Transverse colon (tissue), 4 donors: ENCODE measurements around the gene GPR37L1. TPM values are rescaled to one million over a fixed set of nuclear protein-coding genes. Genes with fewer than 3 reads are reported as not detected.
A peak's percentile ranks its signal among the peaks of the same experiment; 100 is the strongest.

Experiments used
- DNase-seq: peaks from one replicate; pipeline ENCODE4 v3.0.0-alpha.2; 2019
- H3K27ac ChIP-seq, 4 donors: fragments of 200-600 bp; sonication (generic); 2 replicates each; pipeline ENCODE4 v1.5.1; 2016 to 2018; ENCODE audit warnings: inconsistent platforms in 4 of 4
- H3K27me3 ChIP-seq: fragments of 200-600 bp; sonication (generic); 2 replicates; pipeline ENCODE4 v1.5.1; 2017; ENCODE audit warnings: inconsistent platforms
- H3K36me3 ChIP-seq, 4 donors: fragments of 200-600 bp; sonication (generic); 2 replicates each; pipeline ENCODE4 v1.5.1; 2017 to 2019; ENCODE audit warnings: inconsistent platforms in 4 of 4
- H3K4me1 ChIP-seq, 4 donors: fragments of 200-600 bp; sonication (generic); 2 replicates each; pipeline ENCODE4 v1.5.1; 2017 to 2020; ENCODE audit warnings: inconsistent platforms in 4 of 4
- H3K4me3 ChIP-seq, 4 donors: fragments of 200-600 bp; sonication (generic); 1 replicate in 1 of 4; 2 replicates in 3 of 4; pipeline versions ENCODE4 v1.5.1 to v1.6.1; 2017 to 2019; ENCODE audit warnings: inconsistent platforms in 4 of 4
- H3K9me3 ChIP-seq, 2 donors: fragments of 200-600 bp; sonication (generic); 2 replicates each; pipeline ENCODE4 v1.5.1; 2017 to 2019; ENCODE audit warnings: inconsistent platforms in 2 of 2
- CTCF ChIP-seq, 5 experiments: fragments of 200-600 bp in 3 of 5; fragments of 450-650 bp in 2 of 5; sonication (generic) in 3 of 5; IDR thresholded peaks; 1 replicate in 2 of 5; 2 replicates in 3 of 5; pipeline ENCODE4 v1.5.1; 2016 to 2017; ENCODE audit warnings: antibody characterized with exemption in 5 of 5, inconsistent platforms in 3 of 5, mild to moderate bottlenecking in 2 of 5, moderate library complexity in 1 of 5
- EP300 ChIP-seq: sonication (generic); formaldehyde crosslinking; IDR thresholded peaks from one replicate; pipeline ENCODE4 v1.6.1; 2017; ENCODE audit warnings: antibody characterized with exemption, low read depth
- POLR2A ChIP-seq: fragments of 450-650 bp; IDR thresholded peaks from one replicate; pipeline ENCODE4 v1.6.1; 2016; ENCODE audit warnings: antibody characterized with exemption, mild to moderate bottlenecking, moderate library complexity
- POLR2AphosphoS5 ChIP-seq, 3 donors: sonication (generic); formaldehyde crosslinking; IDR thresholded peaks; one replicate each; pipeline ENCODE4 v1.6.1; 2016; ENCODE audit warnings: antibody characterized with exemption in 3 of 3
- WGBS, 2 donors: methylation state at CpG; one replicate each; pipeline ENCODE4 v1.1.5; 2018; ENCODE audit warnings: low coverage in 1 of 2; 5-methylcytosine and 5-hydroxymethylcytosine counted together
- in situ Hi-C, 4 donors: fragments of 200-750 bp; cut with MboI; loops; one replicate each; pipeline versions ENCODE4 v1.15.0 to v1.15.1; 2017; ENCODE audit warnings: low sequenced_read_pairs in 3 of 4, low pct_ligation_motif_present in 1 of 4, low pct_unique_long_range_greater_than_20kb in 1 of 4
- intact Hi-C: fragments of 100-400 bp; cut with DNase I; formaldehyde crosslinking; loops from one replicate; pipeline ENCODE4 v1.15.1; 2023; ENCODE audit warnings: low total_unique reads
- total RNA-seq, 4 donors: library from RNA; depleted of rRNA; stranded (reverse); fragments of >200 nt; gene quantifications; one replicate each; pipeline ENCODE4 v1.1.0, GENCODE V29; 2016

Gene GPR37L1
- total RNA-seq, 4 donors from 2014 or later, result 0.55 to 0.95 TPM; not detected in 2

- 45% methylated on average over 8 of the region's 9 CpGs; no CpG with 5 or more reads in 1 of the 2 donors for WGBS, 2 donors
Measured at GRCh38 chr1:202126426-202126825, 3.7 kb downstream of the GPR37L1 start.

GRCh38 chr1:202127061-202127460 is 4.3 kb downstream of the GPR37L1 start:
- Histone ChIP-seq H3K27ac (no peak overlapping the region), H3K4me1 (peaks cover 3 to 4% (median 4%) of the 10 kb centered on the region in 4 donors), H3K4me3 (no peak overlapping the region), H3K27me3 (no peaks in the 10 kb centered on the region), H3K36me3 (no peaks in the 10 kb centered on the region), H3K9me3 (no peaks in the 10 kb centered on the region)
- no peak for DNase-seq
- in situ Hi-C loops (loop anchor here (10.0 to 25.0 kb wide), 4 partner anchors 132 to 265 kb away; partner anchors contain the start of gene SHISA4 (in 2 of the 4)), intact Hi-C loops (no loop called here)
- WGBS, 2 donors, result 87 to 89% methylated on average over 6 of the region's 6 CpGs
- TF ChIP-seq POLR2A, result no peak
- no peak for TF ChIP-seq CTCF (IDR thresholded peaks at IDR 0.05)
- TF ChIP-seq POLR2AphosphoS5 (IDR thresholded peaks at IDR 0.05), result no peak

More at GRCh38 chr1:202126426-202126825, 3.7 kb downstream of the GPR37L1 start:
- DNase-seq, result no peak
- in situ Hi-C loops, result loop anchor here (10.0 to 25.0 kb wide), 4 partner anchors 132 to 264 kb away; partner anchors contain the start of gene SHISA4 (in 2 of the 4)
- intact Hi-C loops, result no loop called here
- TF ChIP-seq CTCF (IDR thresholded peaks at IDR 0.05) (no peak), POLR2AphosphoS5 (IDR thresholded peaks at IDR 0.05) (no peak), POLR2A (no peak), EP300 (no peak)
- Histone ChIP-seq H3K27me3 (no peaks in the 10 kb centered on the region), H3K9me3 (no peaks in the 10 kb centered on the region), H3K4me3 (no peak overlapping the region), H3K36me3 (no peaks in the 10 kb centered on the region), H3K27ac (no peak overlapping the region), H3K4me1 (no peaks in the 10 kb centered on the region)

GRCh38 chr1:202127836-202128622 is 5.3 kb downstream of the GPR37L1 start:
- intact Hi-C loops, result no loop called here
- TF ChIP-seq POLR2A, result no peak
- TF ChIP-seq EP300, result no peak
- H3K27ac ChIP-seq, result no peak overlapping the region
- in situ Hi-C loops, result loop anchor here (10.0 to 25.0 kb wide), 4 partner anchors 133 to 266 kb away; partner anchors contain the start of gene SHISA4 (in 2 of the 4)
- peaks cover 8 to 14% (median 11%) of the 10 kb centered on the region in 4 donors for H3K4me1 ChIP-seq
- DNase-seq, result no peak
- no peaks in the 10 kb centered on the region for H3K27me3 ChIP-seq
- H3K36me3 ChIP-seq, result peaks cover 0 to 2% (median 0%) of the 10 kb centered on the region in 4 donors
- no peaks in the 10 kb centered on the region for H3K9me3 ChIP-seq
- H3K4me3 ChIP-seq, result no peak overlapping the region
- WGBS, 2 donors, result 93 to 95% methylated on average over 3 to 23 of the region's 26 CpGs

- peak overlapping the region in 2 of 4 donors; percentile 37 to 90 for H3K27ac ChIP-seq
- H3K36me3 ChIP-seq, result peaks cover 0 to 18% (median 9%) of the 10 kb centered on the region in 4 donors
- 74 to 100% methylated on average over 1 to 8 of the region's 8 CpGs for WGBS, 2 donors
- H3K4me1 ChIP-seq, result peaks cover 8 to 22% (median 12%) of the 10 kb centered on the region in 4 donors
- no peaks in the 10 kb centered on the region for H3K27me3 ChIP-seq
- H3K9me3 ChIP-seq, result no peaks in the 10 kb centered on the region
- intact Hi-C loops, result loop anchor here (5.0 kb wide), 1 partner anchor 122 kb away; no protein-coding TSS in a partner anchor
- in situ Hi-C loops, result loop anchor here (10.0 to 25.0 kb wide), 4 partner anchors 135 to 267 kb away; partner anchors contain the start of gene SHISA4 (in 2 of the 4)
- H3K4me3 ChIP-seq, result no peak overlapping the region
- DNase-seq, result no peak
- TF ChIP-seq POLR2AphosphoS5 (IDR thresholded peaks at IDR 0.05), result no peak
- no peak for TF ChIP-seq POLR2A
- no peak for TF ChIP-seq CTCF (IDR thresholded peaks at IDR 0.05)
- no peak for TF ChIP-seq EP300
Measured at GRCh38 chr1:202129453-202130296, 7.0 kb downstream of the GPR37L1 start.
